DND-41 (cell line): ENCODE data around the gene TIMM29.
A peak's percentile ranks its signal among the peaks of the same experiment; 100 is the strongest.

Source experiments
- ATAC-seq: fragments of 200-7000 bp; cut with Tn5 transposase; 3 replicates; pipeline ENCODE4 v1.9.1; 2021; ENCODE audit warnings: low read depth; ENCODE audit not compliant: insufficient read depth
- DNase-seq: peaks from one replicate; pipeline ENCODE4 v3.0.0-alpha.2; 2020
- H2AFZ ChIP-seq: 2 replicates; pipeline ENCODE4 v1.6.0; 2012; ENCODE audit warnings: low read depth, low read length
- H3K27ac ChIP-seq: 2 replicates; pipeline ENCODE4 v1.5.1; 2012; ENCODE audit warnings: low read length, inconsistent platforms
- H3K27me3 ChIP-seq: fragments of 200-600 bp; sonication (generic); 2 replicates; pipeline ENCODE4 v1.6.0; 2012; ENCODE audit warnings: low read length, mild to moderate bottlenecking, inconsistent platforms; ENCODE audit not compliant: insufficient read depth, poor library complexity
- H3K36me3 ChIP-seq: 2 replicates; pipeline ENCODE4 v1.5.1; 2012; ENCODE audit warnings: low read length, inconsistent platforms; ENCODE audit not compliant: insufficient read depth
- H3K4me1 ChIP-seq: 2 replicates; pipeline ENCODE4 v1.5.1; 2012; ENCODE audit warnings: mild to moderate bottlenecking, low read length; ENCODE audit not compliant: insufficient read depth
- H3K4me2 ChIP-seq: 2 replicates; pipeline ENCODE4 v1.6.0; 2012; ENCODE audit warnings: mild to moderate bottlenecking, moderate library complexity, low read length, inconsistent platforms; ENCODE audit not compliant: insufficient read depth
- H3K4me3 ChIP-seq, 2 experiments: fragments of 200-600 bp in 1 of 2; shearing (Covaris generic) in 1 of 2; 2 replicates each; pipeline ENCODE4 v1.5.1; 2012 to 2016; ENCODE audit warnings: inconsistent platforms in 2 of 2, low read length in 2 of 2, mild to moderate bottlenecking in 2 of 2, low read depth in 1 of 2, moderate library complexity in 1 of 2
- H3K79me2 ChIP-seq: 2 replicates; pipeline ENCODE4 v1.6.0; 2012; ENCODE audit warnings: low read length, inconsistent platforms; ENCODE audit not compliant: insufficient read depth
- H3K9ac ChIP-seq: 2 replicates; pipeline ENCODE4 v1.6.0; 2012; ENCODE audit warnings: low read depth, mild to moderate bottlenecking, inconsistent platforms, low read length, moderate library complexity
- H3K9me3 ChIP-seq: 2 replicates; pipeline ENCODE4 v1.5.1; 2012; ENCODE audit warnings: low read length, moderate library complexity, mild to moderate bottlenecking, inconsistent platforms; ENCODE audit not compliant: insufficient read depth, severe bottlenecking
- H4K20me1 ChIP-seq: 2 replicates; pipeline ENCODE4 v1.6.0; 2012; ENCODE audit warnings: low read length; ENCODE audit not compliant: insufficient read depth
- EZH2 ChIP-seq: IDR thresholded peaks from 3 replicates; pipeline ENCODE4 v1.6.1; 2012; ENCODE audit warnings: borderline replicate concordance, low read depth, mild to moderate bottlenecking, moderate library complexity, low read length, inconsistent platforms; ENCODE audit not compliant: severe bottlenecking
- TF ChIP-seq, protein P1 (sequence below): IDR thresholded peaks from 2 replicates; pipeline ENCODE4 v1.5.1; 2012; ENCODE audit warnings: borderline replicate concordance, low read length, moderate library complexity, mild to moderate bottlenecking; ENCODE audit not compliant: poor library complexity, severe bottlenecking; ENCODE audit errors: extremely low read depth

TIMM29 gene

GRCh38 chr19:10960314-10961072, 31.9 kb downstream of the TIMM29 start, which contains the start of gene SMARCA4:
TSS of gene SMARCA4 (plus strand) at chr19:10961030. CDS start at chr19:10984152, 23,122 bp downstream.
- H3K4me3 ChIP-seq: peak within 1 kb of the TSS; percentile 85 to 94
- ATAC-seq (peak; percentile 83), DNase-seq (peak; percentile 97)
- peak within 1 kb of the TSS; percentile 95 for H2AFZ ChIP-seq
- H4K20me1 ChIP-seq: peaks cover 33% of the 10 kb centered on the region
- TF ChIP-seq, protein P1, sequence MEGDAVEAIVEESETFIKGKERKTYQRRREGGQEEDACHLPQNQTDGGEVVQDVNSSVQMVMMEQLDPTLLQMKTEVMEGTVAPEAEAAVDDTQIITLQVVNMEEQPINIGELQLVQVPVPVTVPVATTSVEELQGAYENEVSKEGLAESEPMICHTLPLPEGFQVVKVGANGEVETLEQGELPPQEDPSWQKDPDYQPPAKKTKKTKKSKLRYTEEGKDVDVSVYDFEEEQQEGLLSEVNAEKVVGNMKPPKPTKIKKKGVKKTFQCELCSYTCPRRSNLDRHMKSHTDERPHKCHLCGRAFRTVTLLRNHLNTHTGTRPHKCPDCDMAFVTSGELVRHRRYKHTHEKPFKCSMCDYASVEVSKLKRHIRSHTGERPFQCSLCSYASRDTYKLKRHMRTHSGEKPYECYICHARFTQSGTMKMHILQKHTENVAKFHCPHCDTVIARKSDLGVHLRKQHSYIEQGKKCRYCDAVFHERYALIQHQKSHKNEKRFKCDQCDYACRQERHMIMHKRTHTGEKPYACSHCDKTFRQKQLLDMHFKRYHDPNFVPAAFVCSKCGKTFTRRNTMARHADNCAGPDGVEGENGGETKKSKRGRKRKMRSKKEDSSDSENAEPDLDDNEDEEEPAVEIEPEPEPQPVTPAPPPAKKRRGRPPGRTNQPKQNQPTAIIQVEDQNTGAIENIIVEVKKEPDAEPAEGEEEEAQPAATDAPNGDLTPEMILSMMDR: no peak
- no peak for TF ChIP-seq EZH2
- no peaks in the 10 kb centered on the region for H3K27me3 ChIP-seq
- peaks cover 55% of the 10 kb centered on the region for H3K79me2 ChIP-seq
- peaks cover 45% of the 10 kb centered on the region for H3K4me1 ChIP-seq
- peak within 1 kb of the TSS; percentile 90 for H3K4me2 ChIP-seq
- H3K27ac ChIP-seq: peak within 1 kb of the TSS; percentile 89
- H3K36me3 ChIP-seq: peaks cover 4% of the 10 kb centered on the region; the same call in 1 of the 2 replicates
- peak within 1 kb of the TSS; percentile 98 for H3K9ac ChIP-seq
- H3K9me3 ChIP-seq: no peaks in the 10 kb centered on the region

DNA sequence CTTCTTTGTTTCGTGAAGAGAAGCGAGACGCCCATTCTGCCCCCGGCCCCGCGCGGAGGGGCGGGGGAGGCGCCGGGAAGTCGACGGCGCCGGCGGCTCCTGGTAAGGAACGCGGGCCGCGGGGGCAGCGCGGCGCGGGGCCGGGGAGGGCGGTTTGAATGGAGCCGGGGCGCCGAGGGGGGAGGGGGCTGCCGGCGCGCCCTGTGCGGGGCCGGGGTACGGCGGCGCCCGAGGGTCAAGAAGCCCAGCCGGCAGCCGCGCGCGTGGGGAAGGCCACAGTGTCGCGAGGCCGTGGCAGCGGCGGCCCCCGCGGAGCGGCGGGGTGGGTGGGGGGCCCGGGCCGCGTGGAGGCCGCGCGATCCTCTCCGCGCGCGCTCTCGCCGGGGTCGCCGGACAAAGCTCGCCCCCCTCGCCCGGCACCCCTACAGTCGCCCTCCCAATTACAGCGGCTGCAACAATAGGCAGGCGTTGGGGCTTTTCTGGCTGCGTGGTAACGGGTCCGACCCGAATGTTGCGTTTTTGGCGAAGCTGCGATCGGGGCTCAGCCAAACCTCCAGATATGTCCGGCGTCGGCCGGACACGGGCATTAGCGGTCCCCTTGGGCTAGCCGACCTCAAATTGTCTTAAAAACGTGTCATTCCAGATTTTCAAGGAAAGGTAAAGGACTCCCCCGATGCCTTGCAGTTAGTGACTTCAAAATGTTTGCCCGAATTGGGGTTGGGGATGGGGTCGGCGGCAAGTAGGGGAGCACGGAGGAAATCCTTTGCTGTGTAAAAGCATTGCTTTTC, 32.7 kb downstream of the TIMM29 start:
- Histone ChIP-seq H3K4me2 (peak overlapping the region; percentile 90), H3K27me3 (no peaks in the 10 kb centered on the region), H3K27ac (peak overlapping the region; percentile 83), H3K79me2 (peaks cover 62% of the 10 kb centered on the region), H3K4me1 (peaks cover 46% of the 10 kb centered on the region), H3K36me3 (peaks cover 4% of the 10 kb centered on the region; the same call in 1 of the 2 replicates), H3K9ac (peak overlapping the region; percentile 98), H3K4me3 (peak overlapping the region; percentile 85 to 94), H4K20me1 (peaks cover 36% of the 10 kb centered on the region), H2AFZ (peak overlapping the region; percentile 89), H3K9me3 (no peaks in the 10 kb centered on the region)
- DNase-seq (no peak), ATAC-seq (peak; percentile 44)
- TF ChIP-seq, protein P1: no peak
- TF ChIP-seq EZH2: no peak

- TF ChIP-seq EZH2: no peak
- Histone ChIP-seq H3K9me3 (no peaks in the 10 kb centered on the region), H3K4me1 (peaks cover 50% of the 10 kb centered on the region), H3K27me3 (no peaks in the 10 kb centered on the region), H3K4me3 (peak overlapping the region in 1 of 2 experiments; percentile 85; a peak in 3 of 4 replicates), H3K4me2 (peak overlapping the region; percentile 90), H3K9ac (peak overlapping the region; percentile 98), H3K79me2 (peaks cover 78% of the 10 kb centered on the region), H2AFZ (no peak overlapping the region), H3K27ac (peak overlapping the region; percentile 47; the same call in 1 of the 2 replicates), H3K36me3 (peaks cover 4% of the 10 kb centered on the region; the same call in 1 of the 2 replicates), H4K20me1 (peaks cover 46% of the 10 kb centered on the region)
- no peak for DNase-seq
- ATAC-seq: no peak
Observed at GRCh38 chr19:10962863-10963262, 34.3 kb downstream of the TIMM29 start.
